ENCODE results near the gene ZFAND3.

ZFAND3 gene

DNA sequence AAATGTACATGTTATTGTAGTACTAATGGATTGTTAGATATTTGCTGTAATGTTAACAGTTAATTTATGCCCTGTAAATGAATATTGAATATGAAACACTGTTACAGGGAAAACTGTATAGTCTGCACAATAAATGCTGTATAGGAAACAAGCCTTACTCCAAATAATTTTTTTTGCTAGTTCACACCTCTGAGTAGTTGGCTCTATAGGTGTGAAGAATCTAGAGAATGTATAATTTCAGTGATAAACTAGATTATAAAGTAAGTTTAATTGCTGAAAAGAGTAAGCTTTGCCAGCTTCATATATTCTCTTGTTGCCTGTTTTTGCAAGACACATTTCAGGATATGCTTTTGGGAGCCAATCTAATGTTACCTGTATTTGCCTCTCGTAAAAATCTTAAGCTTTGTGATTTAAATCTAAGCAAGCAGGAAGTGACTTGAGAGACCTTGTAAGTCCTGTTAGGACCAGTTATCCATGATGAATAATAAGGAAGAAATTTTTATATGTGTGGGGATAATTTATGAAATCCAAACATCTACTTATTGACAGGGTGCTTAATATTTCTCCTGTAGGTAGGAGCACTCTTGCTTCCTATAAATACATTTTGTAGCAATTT, 232.4 kb downstream of the ZFAND3 start:
- TF ChIP-seq Cebpa-rat (IDR thresholded peaks at IDR 0.05) = no peak
- H3K9ac ChIP-seq = no peak overlapping the region
- H3K9me3 ChIP-seq (replicated peaks in 1 of 11) = peaks cover 0 to 8% (median 0%) of the 10 kb centered on the region in 11 experiments; a peak in 7 of 22 replicates
- H3K4me3 ChIP-seq = no peak overlapping the region
- no peak overlapping the region for H3K27ac ChIP-seq
- H3K4me1 ChIP-seq = peaks cover 0 to 11% (median 0%) of the 10 kb centered on the region in 10 experiments; a peak in 1 of 20 replicates
- H3K4me2 ChIP-seq = no peak overlapping the region
- H4K20me1 ChIP-seq = peaks cover 44 to 97% (median 92%) of the 10 kb centered on the region in 11 experiments; a peak in 21 of 22 replicates
- peaks cover 0 to 20% (median 0%) of the 10 kb centered on the region in 11 experiments; a peak in 7 of 22 replicates for H3K36me3 ChIP-seq
- H3K27me3 ChIP-seq = no peaks in the 10 kb centered on the region

DNA sequence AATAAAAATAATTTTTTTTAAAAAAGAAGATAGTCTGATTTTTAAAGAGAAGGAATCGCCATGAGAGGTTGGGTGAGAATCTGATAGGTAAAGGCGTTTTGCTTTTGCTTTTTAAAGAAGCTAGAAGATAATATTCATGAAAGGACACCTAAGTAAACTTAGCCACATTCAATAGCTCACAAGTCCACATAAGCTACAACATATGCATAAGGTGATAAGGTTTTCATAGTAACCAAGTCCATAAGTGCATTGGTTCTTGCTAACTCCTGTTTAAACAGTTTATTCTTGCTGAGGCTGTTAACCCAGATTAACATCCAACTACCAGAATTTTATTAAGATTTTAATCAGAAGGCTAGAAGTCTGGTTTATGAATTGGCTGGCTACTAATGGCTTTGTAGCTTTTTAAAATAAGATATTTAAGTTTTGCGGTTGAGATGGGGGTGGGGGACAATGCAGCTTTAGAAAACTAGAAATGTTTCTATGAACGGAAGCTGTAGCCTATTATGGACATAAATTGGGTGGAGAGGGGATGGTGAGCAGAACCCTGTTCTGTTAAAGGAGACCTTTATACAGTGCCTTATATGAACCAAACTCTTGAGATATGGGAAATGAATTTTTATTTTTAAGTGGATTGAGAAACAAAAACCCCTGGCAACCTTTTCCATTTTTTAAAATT, 235.1 kb downstream of the ZFAND3 start:
- H3K9me3 ChIP-seq (replicated peaks in 1 of 11) = peaks cover 0 to 8% (median 0%) of the 10 kb centered on the region in 11 experiments; a peak in 7 of 22 replicates
- no peak overlapping the region for H3K4me2 ChIP-seq
- no peak overlapping the region for H3K4me3 ChIP-seq
- peaks cover 62 to 98% (median 94%) of the 10 kb centered on the region in 11 experiments; a peak in 21 of 22 replicates for H4K20me1 ChIP-seq
- no peak overlapping the region for H3K9ac ChIP-seq
- no peak for TF ChIP-seq Cebpa-rat (IDR thresholded peaks at IDR 0.05)
- H3K27me3 ChIP-seq = no peaks in the 10 kb centered on the region
- peaks cover 0 to 11% (median 0%) of the 10 kb centered on the region in 10 experiments; a peak in 1 of 20 replicates for H3K4me1 ChIP-seq
- peaks cover 0 to 35% (median 0%) of the 10 kb centered on the region in 11 experiments; a peak in 9 of 22 replicates for H3K36me3 ChIP-seq
- H3K27ac ChIP-seq = no peak overlapping the region

DNA sequence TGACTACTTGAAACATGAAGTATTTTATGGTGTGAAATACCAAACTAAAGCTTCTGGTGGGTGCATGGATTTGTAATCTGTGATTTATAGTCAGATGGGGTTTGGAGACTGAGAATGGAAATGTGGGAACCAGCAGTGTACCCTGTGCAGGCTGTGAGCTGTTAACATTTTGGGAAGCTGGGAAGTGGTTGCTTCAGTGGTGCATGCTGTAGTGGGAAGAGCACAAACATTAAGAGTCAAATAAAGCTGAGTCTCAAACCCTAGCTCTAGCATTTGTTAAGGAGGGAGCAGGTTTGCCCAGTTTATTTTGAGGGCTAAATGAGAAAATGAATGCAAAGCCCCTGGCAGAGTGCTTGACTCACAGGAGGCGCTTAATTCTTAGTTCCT, 235.7 kb downstream of the ZFAND3 start:
- Histone ChIP-seq H3K36me3 (peaks cover 0 to 36% (median under 1%) of the 10 kb centered on the region in 11 experiments; a peak in 8 of 22 replicates), H4K20me1 (peaks cover 59 to 100% (median 95%) of the 10 kb centered on the region in 11 experiments; a peak in 21 of 22 replicates), H3K4me2 (no peak overlapping the region), H3K4me3 (no peak overlapping the region), H3K9me3 (replicated peaks in 1 of 11) (peaks cover 0 to 4% (median 0%) of the 10 kb centered on the region in 11 experiments; a peak in 6 of 22 replicates), H3K27me3 (no peaks in the 10 kb centered on the region), H3K4me1 (peaks cover 0 to 11% (median 0%) of the 10 kb centered on the region in 10 experiments; a peak in 1 of 20 replicates), H3K9ac (no peak overlapping the region), H3K27ac (no peak overlapping the region)
- no peak for TF ChIP-seq Cebpa-rat (IDR thresholded peaks at IDR 0.05)

DNA sequence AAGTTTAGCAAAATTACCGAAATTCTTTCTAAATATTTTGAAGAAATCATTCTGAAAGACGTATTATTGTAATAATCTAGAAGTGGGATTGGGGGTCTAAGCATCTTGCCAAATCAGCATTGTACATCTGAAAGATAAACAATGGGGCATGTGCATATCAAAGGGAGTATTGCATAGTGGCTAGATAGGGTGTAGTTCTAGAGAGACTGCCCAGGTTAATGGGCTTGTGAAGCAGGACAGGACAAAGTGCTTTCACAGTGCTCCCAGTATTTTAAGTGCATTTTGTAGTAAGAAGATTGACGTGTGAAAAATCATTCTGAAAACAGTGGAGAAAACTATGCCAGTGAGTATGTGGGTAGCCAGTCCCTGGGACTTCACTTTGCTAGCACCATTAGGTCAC, 236.8 kb downstream of the ZFAND3 start:
- TF ChIP-seq Cebpa-rat (IDR thresholded peaks at IDR 0.05) = no peak
- H3K4me1 ChIP-seq = peaks cover 0 to 11% (median 0%) of the 10 kb centered on the region in 10 experiments; a peak in 1 of 20 replicates
- H3K27ac ChIP-seq = no peak overlapping the region
- H3K9me3 ChIP-seq (replicated peaks in 1 of 11) = no peaks in the 10 kb centered on the region
- H3K36me3 ChIP-seq = peaks cover 3 to 43% (median 8%) of the 10 kb centered on the region in 11 experiments; a peak in 21 of 22 replicates
- H3K27me3 ChIP-seq = no peaks in the 10 kb centered on the region
- peaks cover 48 to 100% (median 91%) of the 10 kb centered on the region in 11 experiments; a peak in 20 of 22 replicates for H4K20me1 ChIP-seq
- no peak overlapping the region for H3K9ac ChIP-seq
- H3K4me2 ChIP-seq = no peak overlapping the region
- H3K4me3 ChIP-seq = no peak overlapping the region

DNA sequence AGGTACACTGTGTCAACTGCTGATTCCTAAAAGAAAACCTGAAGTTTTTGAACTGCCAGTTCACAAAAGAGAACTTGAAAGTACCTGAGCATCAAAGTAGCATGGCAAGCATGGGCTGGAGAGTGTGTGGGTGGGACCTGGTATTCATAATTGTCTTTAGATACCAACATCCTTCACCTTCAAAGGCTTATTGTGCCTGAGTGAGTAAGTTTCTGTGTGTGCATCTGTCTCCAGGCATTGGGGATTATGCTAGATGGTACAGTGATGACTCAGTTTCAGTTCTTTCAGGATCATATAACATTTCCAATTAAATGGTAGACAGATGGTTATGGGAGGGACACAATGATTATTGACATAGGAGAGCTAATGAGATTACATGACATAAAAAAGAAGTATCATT, 238.5 kb downstream of the ZFAND3 start:
- peaks cover 47 to 99% (median 78%) of the 10 kb centered on the region in 11 experiments; a peak in 20 of 22 replicates for H4K20me1 ChIP-seq
- no peak overlapping the region for H3K4me2 ChIP-seq
- H3K27me3 ChIP-seq = no peaks in the 10 kb centered on the region

DNA sequence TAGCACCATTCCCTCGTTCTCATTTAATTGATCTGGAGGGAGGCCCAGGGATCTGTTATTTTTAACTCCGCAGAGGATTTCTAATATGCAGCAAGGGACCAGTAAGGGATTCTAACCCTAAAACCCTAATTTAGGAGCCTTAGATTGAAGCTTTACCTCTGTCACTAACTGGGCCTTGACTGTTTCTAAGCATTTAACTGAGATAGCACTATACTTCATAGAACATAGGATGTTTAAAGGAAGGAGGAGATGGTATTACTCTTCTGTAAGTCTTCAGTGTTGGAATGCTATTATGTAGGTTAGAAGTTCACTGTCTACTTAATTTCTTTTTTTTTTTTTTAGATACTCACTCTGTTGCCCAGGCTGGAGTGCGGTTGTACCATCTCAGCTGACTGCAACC, 242.5 kb downstream of the ZFAND3 start:
- no peaks in the 10 kb centered on the region for H3K9me3 ChIP-seq (replicated peaks in 1 of 11)
- no peak overlapping the region for H3K4me2 ChIP-seq
- H3K9ac ChIP-seq = no peak overlapping the region
- H3K27ac ChIP-seq = no peak overlapping the region
- peaks cover 26 to 99% (median 61%) of the 10 kb centered on the region in 11 experiments; a peak in 18 of 22 replicates for H4K20me1 ChIP-seq
- no peak for TF ChIP-seq Cebpa-rat (IDR thresholded peaks at IDR 0.05)
- no peak overlapping the region for H3K4me3 ChIP-seq
- peaks cover 0 to 6% (median 3%) of the 10 kb centered on the region in 10 experiments; a peak in 7 of 20 replicates for H3K4me1 ChIP-seq
- no peaks in the 10 kb centered on the region for H3K27me3 ChIP-seq
- H3K36me3 ChIP-seq = peaks cover 50 to 92% (median 58%) of the 10 kb centered on the region in 11 experiments

More for the DNA sequence above, 238.5 kb downstream of the ZFAND3 start:
- Histone ChIP-seq H3K36me3 (peaks cover 20 to 60% (median 24%) of the 10 kb centered on the region in 11 experiments), H3K4me1 (peaks cover 0 to 11% (median 0%) of the 10 kb centered on the region in 10 experiments; a peak in 1 of 20 replicates), H3K9ac (no peak overlapping the region), H3K27ac (no peak overlapping the region), H3K9me3 (replicated peaks in 1 of 11) (no peaks in the 10 kb centered on the region), H3K4me3 (no peak overlapping the region)
- TF ChIP-seq Cebpa-rat (IDR thresholded peaks at IDR 0.05) = no peak

DNA sequence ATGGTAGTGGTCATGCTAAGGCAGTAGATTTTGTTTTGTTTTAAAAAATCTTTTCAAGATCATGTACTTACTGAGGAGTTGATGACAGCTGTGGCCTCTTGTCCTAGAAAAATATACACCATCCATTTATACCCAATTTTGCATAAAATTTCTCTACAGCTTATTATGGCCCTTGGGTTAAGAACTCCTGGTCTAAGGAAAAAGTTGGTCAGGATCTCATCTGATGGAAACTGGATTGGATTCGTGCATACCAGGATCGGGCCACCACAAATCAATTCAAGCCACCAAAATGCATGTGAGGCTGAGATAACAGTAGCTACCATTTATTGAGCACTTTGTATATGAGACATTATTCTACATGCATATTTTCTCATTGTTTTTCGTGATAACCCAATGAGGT, 244.4 kb downstream of the ZFAND3 start:
- H3K36me3 ChIP-seq = peaks cover 48 to 84% (median 64%) of the 10 kb centered on the region in 11 experiments
- H3K4me2 ChIP-seq = no peak overlapping the region
- H3K4me3 ChIP-seq = no peak overlapping the region
- peaks cover 28 to 99% (median 62%) of the 10 kb centered on the region in 11 experiments; a peak in 17 of 22 replicates for H4K20me1 ChIP-seq
- no peaks in the 10 kb centered on the region for H3K27me3 ChIP-seq
- H3K9ac ChIP-seq = no peak overlapping the region
- H3K4me1 ChIP-seq = peaks cover 0 to 12% (median 5%) of the 10 kb centered on the region in 10 experiments; a peak in 7 of 20 replicates
- no peak for TF ChIP-seq Cebpa-rat (IDR thresholded peaks at IDR 0.05)
- no peak overlapping the region for H3K27ac ChIP-seq
- H3K9me3 ChIP-seq (replicated peaks in 1 of 11) = no peaks in the 10 kb centered on the region

DNA sequence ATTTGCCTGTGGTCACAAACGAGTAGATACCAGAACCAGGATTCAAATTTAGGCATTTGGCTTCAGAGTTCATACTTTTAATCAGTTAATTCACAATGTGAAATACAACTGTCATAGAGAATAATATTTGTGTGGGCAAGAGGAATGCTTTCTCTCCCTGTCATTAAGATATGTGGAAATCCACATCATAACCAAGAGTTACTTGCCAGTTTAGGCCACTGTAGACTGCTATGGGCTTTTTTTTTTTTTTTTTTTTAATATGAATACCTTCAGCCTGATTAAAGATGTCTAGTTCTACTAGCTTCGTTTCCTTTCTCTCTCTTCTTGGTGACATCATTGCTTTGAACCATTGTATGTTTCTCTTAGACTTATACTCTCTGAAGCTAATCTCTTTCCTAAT, 244.9 kb downstream of the ZFAND3 start:
- H3K4me2 ChIP-seq = no peak overlapping the region
- H3K27me3 ChIP-seq = no peaks in the 10 kb centered on the region
- H3K9me3 ChIP-seq (replicated peaks in 1 of 11) = no peaks in the 10 kb centered on the region
- H3K4me1 ChIP-seq = peaks cover 0 to 12% (median 5%) of the 10 kb centered on the region in 10 experiments; a peak in 7 of 20 replicates
- no peak for TF ChIP-seq Cebpa-rat (IDR thresholded peaks at IDR 0.05)
- peaks cover 48 to 84% (median 64%) of the 10 kb centered on the region in 11 experiments for H3K36me3 ChIP-seq
- no peak overlapping the region for H3K27ac ChIP-seq
- H3K9ac ChIP-seq = no peak overlapping the region
- H3K4me3 ChIP-seq = no peak overlapping the region
- peaks cover 29 to 99% (median 61%) of the 10 kb centered on the region in 11 experiments; a peak in 17 of 22 replicates for H4K20me1 ChIP-seq
